Stimulated activated CD4-positive, alpha-beta T cell treated with anti-CD3 and anti-CD28 coated beads, TNF-alpha, amount 100 ng/mL, for 24 hours (primary cell): ENCODE measurements around the gene UBR3.
A peak's percentile ranks its signal among the peaks of the same experiment; 100 is the strongest.
"Not testable (repeated sequence)": the region's sequence is repeated elsewhere in the genome, so short reads cannot be mapped to it uniquely, and the experiment has no call there.

Source experiments
- DNase-seq, 3 experiments: peaks; one replicate each; pipeline ENCODE4 v3.0.0-alpha.2; 2020; ENCODE audit warnings: low read depth in 3 of 3

Gene UBR3

GRCh38 chr2:169822036-169822435 is 5.2 kb upstream of the UBR3 start:
- DNase-seq: no peak

GRCh38 chr2:169822785-169823392 is 4.4 kb upstream of the UBR3 start:
- DNase-seq: no peak

GRCh38 chr2:169823996-169824372 is 3.3 kb upstream of the UBR3 start:
- no peak for DNase-seq

GRCh38 chr2:169824373-169825333 is 2.6 kb upstream of the UBR3 start, which contains the start of gene METTL5:
TSS of gene METTL5 (minus strand) at chr2:169824905. CDS start at chr2:169824597, 308 bp downstream.
- peak; percentile 58 to 79 (median 61) for DNase-seq

- DNase-seq: peak; percentile 27 to 46 (median 40)
Measured at GRCh38 chr2:169828141-169828811, 1.0 kb downstream of the UBR3 start.

GRCh38 chr2:169834401-169834800 is 7.1 kb downstream of the UBR3 start:
- DNase-seq: no peak

- no peak for DNase-seq
Measured at GRCh38 chr2:169838743-169839489, 11.7 kb downstream of the UBR3 start.

GRCh38 chr2:169839954-169840746 is 12.9 kb downstream of the UBR3 start:
- DNase-seq: no peak

GRCh38 chr2:169840747-169841142 is 13.5 kb downstream of the UBR3 start:
- no peak for DNase-seq

GRCh38 chr2:169841625-169842024 is 14.4 kb downstream of the UBR3 start:
- DNase-seq: not testable (repeated sequence)

GRCh38 chr2:169845016-169845415 is 17.8 kb downstream of the UBR3 start:
- DNase-seq: no peak

- not testable (repeated sequence) for DNase-seq
Measured at GRCh38 chr2:169848959-169849693, 21.9 kb downstream of the UBR3 start.

- DNase-seq: no peak
Measured at GRCh38 chr2:169849710-169850109, 22.5 kb downstream of the UBR3 start.

GRCh38 chr2:169853041-169853668 is 25.9 kb downstream of the UBR3 start:
- DNase-seq: no peak

- DNase-seq: not testable (repeated sequence)
Measured at GRCh38 chr2:169855281-169856258, 28.3 kb downstream of the UBR3 start.

- no peak for DNase-seq
Measured at GRCh38 chr2:169859423-169859822, 32.2 kb downstream of the UBR3 start.

- DNase-seq: no peak
Measured at GRCh38 chr2:169860149-169860548, 32.9 kb downstream of the UBR3 start.

- DNase-seq: no peak
Measured at GRCh38 chr2:169862816-169863215, 35.6 kb downstream of the UBR3 start.
